Activated CD4-positive, alpha-beta T cell treated with anti-CD3 and anti-CD28 coated beads for 24 hours (primary cell): ENCODE results near the gene TADA2A.

Experiments
- DNase-seq, 2 donors: peaks; one replicate each; pipeline ENCODE4 v3.0.0-alpha.2; 2020; ENCODE audit warnings: low read depth in 2 of 2

The TADA2A gene

GRCh38 chr17:37463039-37463438 lies 56.4 kb downstream of the TADA2A start:
- DNase-seq, result no peak

GRCh38 chr17:37465069-37465616 lies 58.5 kb downstream of the TADA2A start:
- DNase-seq, result no peak

GRCh38 chr17:37466471-37466870 lies 59.8 kb downstream of the TADA2A start:
- no peak for DNase-seq

GRCh38 chr17:37470181-37470580 lies 63.5 kb downstream of the TADA2A start:
- DNase-seq, result no peak

- no peak for DNase-seq
Measured at GRCh38 chr17:37475731-37476420, 69.2 kb downstream of the TADA2A start.

GRCh38 chr17:37476431-37477120 lies 69.9 kb downstream of the TADA2A start:
- no peak for DNase-seq

- no peak for DNase-seq
Measured at GRCh38 chr17:37478187-37478586, 71.5 kb downstream of the TADA2A start.

GRCh38 chr17:37479025-37479424 lies 72.3 kb downstream of the TADA2A start:
- DNase-seq, result no peak

DNA sequence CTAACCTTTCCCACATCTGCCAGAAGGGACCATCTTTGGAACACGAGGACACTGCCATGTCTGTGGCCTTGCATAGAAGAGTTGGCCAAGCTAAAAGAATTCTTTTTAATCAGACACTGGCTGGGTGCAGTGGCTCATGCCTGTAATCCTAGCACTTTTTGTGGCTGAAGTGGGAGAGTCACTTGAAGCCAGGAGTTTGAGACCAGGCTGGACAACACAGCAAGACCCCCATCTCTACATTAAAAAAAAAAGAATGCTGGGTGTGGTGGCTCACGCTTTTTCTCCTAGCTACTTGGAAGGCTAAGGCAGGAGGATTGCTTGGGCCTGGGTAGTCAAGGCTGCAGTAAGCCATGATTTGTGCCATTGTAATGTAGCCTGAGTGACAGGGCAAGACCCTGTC lies 73.7 kb downstream of the TADA2A start:
- DNase-seq, result no peak

GRCh38 chr17:37481001-37481665 lies 74.4 kb downstream of the TADA2A start:
- DNase-seq, result no peak

- no peak for DNase-seq
Measured at GRCh38 chr17:37483311-37484039, 76.8 kb downstream of the TADA2A start.

GRCh38 chr17:37485938-37486570 lies 79.4 kb downstream of the TADA2A start:
- no peak for DNase-seq

GRCh38 chr17:37488009-37488604 lies 81.4 kb downstream of the TADA2A start:
- no peak for DNase-seq

- peak; percentile 36 to 46 for DNase-seq
Measured at GRCh38 chr17:37488607-37489196, 82.0 kb downstream of the TADA2A start.

DNA sequence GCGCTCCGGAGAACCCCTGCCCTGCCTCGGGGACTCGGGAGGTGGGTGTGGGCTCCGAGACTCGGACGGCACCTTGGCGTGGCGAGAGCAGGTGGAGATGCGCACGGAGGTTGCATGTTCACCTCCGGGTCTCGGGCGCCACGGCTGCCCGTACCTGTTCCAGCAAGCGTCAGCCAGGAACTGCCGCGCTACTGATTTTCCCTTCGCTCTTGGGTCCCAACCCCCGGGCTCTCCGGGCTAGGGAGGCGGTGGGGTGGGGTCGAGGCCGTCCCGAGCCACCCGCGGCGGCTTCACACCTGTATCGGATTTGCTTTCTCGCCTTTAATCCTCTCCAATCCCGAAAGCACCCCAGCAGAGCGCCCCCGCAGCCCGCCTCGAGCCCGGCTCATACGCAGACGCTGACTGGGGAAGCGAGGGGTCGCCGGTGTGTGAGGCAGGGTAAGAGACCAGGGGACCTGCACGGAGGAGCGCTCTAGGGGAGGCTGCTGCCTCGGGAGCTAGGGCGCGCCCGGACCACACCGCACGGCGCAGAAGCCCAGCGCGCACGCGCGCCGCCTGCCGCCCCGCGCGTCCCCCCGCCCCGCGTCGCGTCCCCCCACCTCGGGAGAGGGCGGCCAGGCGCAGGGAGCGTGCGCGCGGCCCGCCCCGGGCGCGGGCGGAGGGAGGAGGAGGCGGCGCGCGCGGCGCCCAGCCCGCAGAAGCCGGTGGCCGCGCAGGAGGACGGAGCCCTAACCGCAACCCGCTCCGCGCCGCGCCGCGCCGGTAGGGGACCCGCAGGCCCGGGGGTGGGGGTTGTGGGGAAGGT lies 82.7 kb downstream of the TADA2A start, which contains the start of gene DUSP14:
DUSP14 (plus strand) TSS at position 695 of the 805 bp plus-strand sequence. CDS start 22,382 bp downstream, outside the sequence.
- peak; percentile 46 to 60 for DNase-seq

- DNase-seq, result peak; percentile 53 to 55
Measured at GRCh38 chr17:37490022-37490587, 83.4 kb downstream of the TADA2A start.

DNA sequence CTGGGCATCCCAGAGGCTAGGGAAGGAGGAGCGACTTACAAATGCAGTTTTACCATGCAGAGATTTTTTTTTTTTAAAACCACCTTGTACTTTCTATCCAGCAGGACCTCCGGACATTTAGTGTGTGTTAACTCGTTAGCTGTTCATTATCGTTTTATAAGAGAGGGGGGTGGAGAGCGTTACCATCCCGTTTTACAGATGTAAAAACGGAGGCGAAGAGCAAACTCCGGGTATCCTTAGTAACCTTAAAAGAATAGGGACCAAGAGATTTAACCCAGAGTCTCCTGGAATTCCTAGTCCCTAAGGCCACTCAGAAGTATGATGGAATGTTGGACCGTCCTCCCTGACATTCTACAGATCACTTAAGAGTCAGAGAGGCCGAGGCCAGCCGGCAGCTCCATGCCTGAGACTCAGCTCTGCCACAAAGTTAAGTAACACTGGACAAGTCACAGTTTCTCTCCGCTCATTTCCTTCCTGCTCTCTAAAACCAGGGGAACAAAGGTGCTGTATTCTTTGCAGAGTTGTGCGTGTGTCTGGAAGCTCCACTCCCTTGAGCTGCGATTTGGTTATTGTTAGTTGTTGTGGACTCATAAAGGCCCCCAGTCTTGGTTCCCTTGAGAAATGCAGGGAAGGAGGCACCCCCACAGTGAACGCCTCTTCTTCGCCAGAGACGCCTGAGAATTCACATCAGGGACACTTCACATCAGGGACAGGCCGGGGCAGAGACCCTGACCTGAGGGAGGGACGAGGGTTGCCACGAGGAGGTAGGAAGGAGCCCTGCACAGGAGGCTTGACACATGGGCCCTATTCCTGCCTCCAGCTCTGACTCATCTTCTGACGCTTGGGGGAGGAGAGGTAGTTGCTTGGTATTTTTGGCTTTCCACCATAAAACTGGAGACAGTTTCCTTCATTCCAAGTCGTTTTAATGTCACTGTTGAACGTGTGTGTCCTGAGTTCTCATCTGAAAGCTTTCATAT lies 84.2 kb downstream of the TADA2A start:
- no peak for DNase-seq

DNA sequence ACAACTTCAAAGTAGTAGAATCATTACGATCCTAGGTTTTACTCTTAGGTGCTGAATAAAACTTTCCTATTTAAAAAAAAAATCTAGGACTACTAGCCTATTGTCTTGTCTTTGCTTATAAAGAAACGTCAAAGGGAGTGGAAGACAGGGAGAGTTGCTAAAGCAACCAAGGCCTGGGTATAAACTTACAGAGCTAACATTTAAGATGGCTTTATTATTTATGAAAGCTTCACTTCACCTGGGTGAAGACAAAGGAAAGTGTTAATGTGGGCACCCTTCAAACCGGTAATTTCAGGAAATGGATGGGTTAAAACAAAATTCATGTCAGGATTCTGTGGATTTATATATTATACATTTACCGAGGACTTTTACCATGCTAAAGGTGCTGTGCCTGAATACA lies 85.5 kb downstream of the TADA2A start:
- DNase-seq, result no peak
